Breast epithelium (tissue), 4 donors: ENCODE measurements around the gene PTH1R. TPM values are rescaled to one million over a fixed set of nuclear protein-coding genes. Genes with fewer than 3 reads are reported as not detected.

Experiments used
- DNase-seq, 2 donors: peaks; one replicate each; pipeline ENCODE4 v3.0.0-alpha.2; 2019; ENCODE audit warnings: low spot score in 2 of 2
- H3K27ac ChIP-seq, 2 donors: fragments of 200-600 bp; sonication (generic) in 1 of 2; one replicate each; pipeline ENCODE4 v1.5.1; 2016 to 2019; ENCODE audit warnings: mild to moderate bottlenecking in 1 of 2
- H3K27me3 ChIP-seq, 2 donors: fragments of 200-600 bp; sonication (generic) in 1 of 2; one replicate each; pipeline versions ENCODE4 v1.5.1 to v1.6.0; 2017 to 2019; ENCODE audit warnings: control low read depth in 1 of 2, mild to moderate bottlenecking in 1 of 2
- H3K36me3 ChIP-seq: fragments of 200-600 bp; one replicate; pipeline ENCODE4 v1.5.1; 2019
- H3K4me1 ChIP-seq, 2 donors: fragments of 200-600 bp; sonication (generic); one replicate each; pipeline ENCODE4 v1.5.1; 2016 to 2019; ENCODE audit warnings: control low read depth in 1 of 2
- H3K4me3 ChIP-seq, 3 donors: fragments of 200-600 bp; sonication (generic); 1 replicate in 2 of 3; 2 replicates in 1 of 3; pipeline ENCODE4 v1.5.1; 2016 to 2019; ENCODE audit warnings: mild to moderate bottlenecking in 3 of 3, moderate library complexity in 2 of 3
- H3K9me3 ChIP-seq, 2 donors: fragments of 200-600 bp; sonication (generic) in 1 of 2; one replicate each; pipeline ENCODE4 v1.5.1; 2016 to 2019; ENCODE audit warnings: control low read depth in 1 of 2
- POLR2A ChIP-seq: fragments of 450-650 bp; IDR thresholded peaks from one replicate; pipeline ENCODE4 v1.6.1; 2016; ENCODE audit warnings: antibody characterized with exemption, mild to moderate bottlenecking, moderate library complexity
- POLR2AphosphoS5 ChIP-seq, 3 donors: sonication (generic); formaldehyde crosslinking; IDR thresholded peaks; one replicate each; pipeline ENCODE4 v1.6.1; 2017; ENCODE audit warnings: antibody characterized with exemption in 3 of 3
- intact Hi-C: fragments of 100-400 bp; cut with DNase I; formaldehyde crosslinking; loops from one replicate; pipeline ENCODE4 v1.15.1; 2023; ENCODE audit warnings: low total_unique reads
- total RNA-seq, 3 donors: library from RNA; depleted of rRNA; stranded (reverse); fragments of >200 nt; gene quantifications; one replicate each; pipeline ENCODE4 v1.1.0, GENCODE V29; 2016
- TF ChIP-seq, protein P1 (sequence below), 3 donors: fragments of 450-650 bp; IDR thresholded peaks; one replicate each; pipeline ENCODE4 v1.5.1; 2016 to 2017; ENCODE audit warnings: antibody characterized with exemption in 3 of 3, mild to moderate bottlenecking in 3 of 3, moderate library complexity in 3 of 3

The PTH1R gene
- total RNA-seq, 3 donors from 2014 or later, result 4.7 to 38.2 (median 13.4) TPM

DNA sequence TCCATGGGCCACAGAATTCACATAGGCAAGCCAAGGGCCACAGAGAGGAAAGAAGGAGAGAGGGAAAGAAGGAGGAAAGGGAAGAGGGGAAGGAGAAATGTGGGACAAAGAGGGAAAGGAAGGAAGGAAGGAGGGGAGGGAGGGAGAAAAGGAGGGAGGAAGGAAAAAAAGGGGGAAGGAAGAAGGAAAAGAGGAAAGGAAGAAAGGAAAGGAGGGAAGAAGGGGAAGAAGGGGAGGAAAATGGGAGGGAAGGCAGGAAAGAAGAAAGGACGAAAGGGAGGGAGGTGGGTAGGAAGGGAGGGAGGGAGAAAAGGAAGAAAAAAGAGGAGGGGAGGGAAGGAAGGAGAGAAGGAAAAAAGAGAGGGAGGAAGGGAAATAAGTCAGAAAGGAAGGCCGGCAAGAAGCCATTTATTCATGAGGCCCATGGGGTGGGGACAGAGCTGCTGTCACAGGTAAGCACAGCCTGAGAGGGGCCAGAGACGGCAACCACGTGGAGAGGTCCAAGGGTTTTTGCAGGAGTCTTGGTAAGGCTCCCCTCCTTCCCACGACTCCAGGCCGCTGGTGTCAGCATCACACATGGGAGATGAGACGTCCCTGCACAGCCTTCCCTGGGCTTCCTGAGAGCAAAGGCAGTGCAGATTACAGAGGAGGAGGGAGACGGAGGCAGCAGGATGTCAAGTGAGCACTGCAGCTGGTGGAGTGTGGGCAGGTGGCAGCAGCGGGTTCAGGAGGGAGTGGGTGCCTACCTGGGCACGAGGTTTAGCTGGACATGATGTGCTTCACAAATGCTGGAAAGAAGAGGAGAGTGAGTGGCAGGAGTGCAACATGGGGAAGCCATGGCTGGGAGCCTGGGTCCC lies 19.8 kb upstream of the PTH1R start:
- no peaks in the 10 kb centered on the region for H3K4me1 ChIP-seq
- TF ChIP-seq POLR2A (no peak), POLR2AphosphoS5 (IDR thresholded peaks at IDR 0.05) (no peak)
- TF ChIP-seq, protein P1, sequence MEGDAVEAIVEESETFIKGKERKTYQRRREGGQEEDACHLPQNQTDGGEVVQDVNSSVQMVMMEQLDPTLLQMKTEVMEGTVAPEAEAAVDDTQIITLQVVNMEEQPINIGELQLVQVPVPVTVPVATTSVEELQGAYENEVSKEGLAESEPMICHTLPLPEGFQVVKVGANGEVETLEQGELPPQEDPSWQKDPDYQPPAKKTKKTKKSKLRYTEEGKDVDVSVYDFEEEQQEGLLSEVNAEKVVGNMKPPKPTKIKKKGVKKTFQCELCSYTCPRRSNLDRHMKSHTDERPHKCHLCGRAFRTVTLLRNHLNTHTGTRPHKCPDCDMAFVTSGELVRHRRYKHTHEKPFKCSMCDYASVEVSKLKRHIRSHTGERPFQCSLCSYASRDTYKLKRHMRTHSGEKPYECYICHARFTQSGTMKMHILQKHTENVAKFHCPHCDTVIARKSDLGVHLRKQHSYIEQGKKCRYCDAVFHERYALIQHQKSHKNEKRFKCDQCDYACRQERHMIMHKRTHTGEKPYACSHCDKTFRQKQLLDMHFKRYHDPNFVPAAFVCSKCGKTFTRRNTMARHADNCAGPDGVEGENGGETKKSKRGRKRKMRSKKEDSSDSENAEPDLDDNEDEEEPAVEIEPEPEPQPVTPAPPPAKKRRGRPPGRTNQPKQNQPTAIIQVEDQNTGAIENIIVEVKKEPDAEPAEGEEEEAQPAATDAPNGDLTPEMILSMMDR (IDR thresholded peaks at IDR 0.05), result no peak
- intact Hi-C loops, result no loop called here
- H3K27ac ChIP-seq, result no peak overlapping the region
- no peak for DNase-seq
- no peak overlapping the region for H3K4me3 ChIP-seq
- no peaks in the 10 kb centered on the region for H3K36me3 ChIP-seq
- no peaks in the 10 kb centered on the region for H3K9me3 ChIP-seq
- no peaks in the 10 kb centered on the region for H3K27me3 ChIP-seq

DNA sequence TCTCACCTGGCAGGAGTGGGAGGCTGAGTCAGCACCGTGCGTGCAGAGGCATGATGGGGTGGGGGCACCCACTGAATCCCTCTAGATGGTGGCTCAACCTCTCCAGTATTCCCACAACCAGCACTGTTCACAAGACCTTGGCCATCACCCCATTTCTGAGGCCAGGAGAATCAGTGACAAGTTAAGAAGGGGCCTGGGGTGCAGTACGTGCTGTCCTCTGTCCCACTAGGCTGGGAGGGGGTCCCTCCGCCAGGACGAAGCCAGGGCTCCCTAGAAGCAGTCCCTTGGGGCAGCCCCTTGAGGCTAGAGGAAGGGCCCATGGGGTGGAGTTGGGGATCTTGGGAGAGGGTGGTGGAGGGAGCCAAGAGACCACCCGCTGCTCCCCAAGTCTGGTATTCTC lies 19.1 kb upstream of the PTH1R start:
- no peaks in the 10 kb centered on the region for H3K4me1 ChIP-seq
- TF ChIP-seq, protein P1 (IDR thresholded peaks at IDR 0.05), result no peak
- TF ChIP-seq POLR2AphosphoS5 (IDR thresholded peaks at IDR 0.05) (no peak), POLR2A (no peak)
- H3K4me3 ChIP-seq, result no peak overlapping the region
- no peaks in the 10 kb centered on the region for H3K9me3 ChIP-seq
- no peak overlapping the region for H3K27ac ChIP-seq
- H3K36me3 ChIP-seq, result no peaks in the 10 kb centered on the region
- peak in 1 of 2 donors; percentile 31 for DNase-seq
- no peaks in the 10 kb centered on the region for H3K27me3 ChIP-seq
- intact Hi-C loops, result no loop called here

DNA sequence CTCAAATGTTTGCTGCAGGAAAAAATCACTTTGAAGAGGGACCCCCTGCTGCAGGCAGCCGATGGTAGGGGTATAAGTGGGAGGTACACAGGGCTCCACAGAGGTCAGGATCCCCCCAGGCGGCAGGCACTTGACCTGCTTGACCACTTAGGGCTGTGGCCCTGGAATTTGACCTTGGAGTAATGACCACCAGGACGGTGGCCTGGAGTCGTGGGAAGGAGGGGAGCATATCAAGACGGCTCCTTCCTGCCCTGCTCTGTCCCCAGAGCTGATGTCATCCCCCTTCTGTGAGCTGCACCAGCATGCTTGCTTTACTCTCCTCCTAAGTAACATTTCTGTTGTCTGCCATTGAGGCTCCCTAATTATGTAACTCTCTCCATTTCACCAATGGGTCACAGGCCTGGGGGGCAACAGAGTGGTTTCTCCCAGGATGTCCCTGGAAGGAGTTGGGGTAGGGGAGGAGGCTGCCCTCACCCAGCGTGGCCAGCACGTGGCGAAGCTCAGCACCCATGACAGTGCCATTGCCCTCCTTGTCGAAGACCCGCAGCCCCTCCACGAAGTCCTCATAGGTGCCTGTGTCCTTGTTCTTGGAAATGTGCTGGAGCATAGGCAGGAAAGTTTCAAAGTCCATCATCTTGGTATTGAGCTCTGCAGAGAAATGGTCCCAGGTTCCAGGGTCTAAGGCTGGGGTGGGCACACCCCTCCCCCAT lies 18.4 kb upstream of the PTH1R start:
- intact Hi-C loops, result no loop called here
- Histone ChIP-seq H3K27me3 (no peaks in the 10 kb centered on the region), H3K4me1 (no peaks in the 10 kb centered on the region), H3K27ac (no peak overlapping the region), H3K9me3 (no peaks in the 10 kb centered on the region), H3K4me3 (no peak overlapping the region), H3K36me3 (no peaks in the 10 kb centered on the region)
- peak in 1 of 2 donors; percentile 28 for DNase-seq
- TF ChIP-seq POLR2A, result no peak
- TF ChIP-seq, protein P1 (IDR thresholded peaks at IDR 0.05), result no peak
- TF ChIP-seq POLR2AphosphoS5 (IDR thresholded peaks at IDR 0.05), result no peak

DNA sequence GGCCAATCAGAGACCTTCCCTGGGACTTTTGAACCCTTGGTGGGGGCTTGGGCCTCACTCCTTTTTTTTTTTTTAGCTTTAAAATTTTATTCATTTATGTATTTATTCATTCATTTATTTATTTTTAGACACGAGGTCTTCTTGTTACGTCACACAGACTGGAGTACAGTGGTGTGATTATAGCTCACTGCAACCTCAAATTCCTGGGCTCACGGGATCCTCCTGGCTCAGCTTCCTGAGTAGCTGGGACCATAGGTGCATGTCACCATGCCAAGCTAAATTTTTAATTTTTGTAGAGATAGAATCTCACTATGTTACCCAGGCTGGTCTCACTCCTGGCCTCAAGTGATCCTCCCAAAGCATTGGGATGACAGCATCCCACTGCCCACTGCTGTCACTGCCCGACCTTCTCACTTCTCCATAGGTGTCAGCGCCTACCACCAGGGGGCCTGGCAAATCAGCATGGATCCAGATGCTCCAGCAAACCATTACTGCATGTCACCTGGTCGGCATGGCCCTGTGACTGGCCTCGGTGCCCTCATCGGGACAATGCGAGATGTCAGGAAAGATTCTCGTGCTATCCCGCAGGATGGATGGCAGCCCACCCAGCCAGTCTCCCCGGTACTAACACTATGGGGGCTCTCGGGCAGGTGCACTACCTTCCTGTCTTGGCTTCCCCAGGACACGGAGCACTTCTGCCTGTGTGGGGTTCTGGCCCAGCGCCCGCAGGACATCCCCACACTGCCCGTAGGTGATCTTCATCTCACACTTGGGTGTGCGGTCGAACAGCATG lies 17.3 kb upstream of the PTH1R start:
- peak in 1 of 2 donors; percentile 50 for DNase-seq
- H3K4me1 ChIP-seq, result peaks cover 0 to 9% of the 10 kb centered on the region in 2 donors
- no peaks in the 10 kb centered on the region for H3K36me3 ChIP-seq
- TF ChIP-seq, protein P1 (IDR thresholded peaks at IDR 0.05), result peak in 2 of 3 donors; percentile 15 to 20
- TF ChIP-seq POLR2AphosphoS5 (IDR thresholded peaks at IDR 0.05), result no peak
- no peak overlapping the region for H3K27ac ChIP-seq
- intact Hi-C loops, result no loop called here
- no peaks in the 10 kb centered on the region for H3K9me3 ChIP-seq
- H3K27me3 ChIP-seq, result no peaks in the 10 kb centered on the region
- no peak overlapping the region for H3K4me3 ChIP-seq
